NCI-H2196 treated with DMSO at 0.1 percent for 48 hours (cell line): Measurements from ENCODE around the gene NPTX1.

ENCODE experiments used
- DNase-seq: peaks from one replicate; lab custom pipeline; 2025; ENCODE audit not compliant: unreplicated experiment; lab: John Stamatoyannopoulos, UW

The NPTX1 gene

GRCh38 chr17:80460429-80460834 lies 16.0 kb downstream of the NPTX1 start:
- DNase-seq = no peak

- DNase-seq = no peak
Observed at GRCh38 chr17:80459234-80459633, 17.2 kb downstream of the NPTX1 start.

- DNase-seq = no peak
Observed at GRCh38 chr17:80458016-80458415, 18.4 kb downstream of the NPTX1 start.

- DNase-seq = no peak
Observed at GRCh38 chr17:80457236-80457856, 19.1 kb downstream of the NPTX1 start.

- no peak for DNase-seq
Observed at GRCh38 chr17:80456465-80457235, 19.8 kb downstream of the NPTX1 start.

GRCh38 chr17:80455784-80456183 lies 20.6 kb downstream of the NPTX1 start:
- no peak for DNase-seq

- DNase-seq = no peak
Observed at GRCh38 chr17:80455336-80455710, 21.1 kb downstream of the NPTX1 start.

- DNase-seq = peak; percentile 98
Observed at GRCh38 chr17:80454557-80455335, 21.7 kb downstream of the NPTX1 start.

GRCh38 chr17:80453998-80454556 lies 22.3 kb downstream of the NPTX1 start:
- DNase-seq = no peak

GRCh38 chr17:80453126-80453997 lies 23.0 kb downstream of the NPTX1 start:
- DNase-seq = no peak

- no peak for DNase-seq
Observed at GRCh38 chr17:80452173-80452915, 24.1 kb downstream of the NPTX1 start.

- no peak for DNase-seq
Observed at GRCh38 chr17:80451104-80451775, 25.2 kb downstream of the NPTX1 start.

- DNase-seq = no peak
Observed at GRCh38 chr17:80449930-80450576, 26.4 kb downstream of the NPTX1 start.

- DNase-seq = no peak
Observed at GRCh38 chr17:80449194-80449929, 27.0 kb downstream of the NPTX1 start.

GRCh38 chr17:80447790-80448189 lies 28.6 kb downstream of the NPTX1 start:
- no peak for DNase-seq

GRCh38 chr17:80446645-80447405 lies 29.6 kb downstream of the NPTX1 start:
- DNase-seq = no peak

GRCh38 chr17:80445726-80446110 lies 30.7 kb downstream of the NPTX1 start:
- no peak for DNase-seq
